HL-60/S4 (cell line): ENCODE results near the gene LMX1A.

Experiments
- in situ Hi-C: fragments of 300-500 bp; cut with MboI; formaldehyde crosslinking; loops from 2 replicates; pipeline ENCODE4 v1.14.3; 2022; ENCODE audit warnings: low sequenced_read_pairs

LMX1A gene

GRCh38 chr1:165225650-165226049 lies 130.9 kb downstream of the LMX1A start:
- in situ Hi-C loops = no loop called here

- in situ Hi-C loops = no loop called here
Measured at GRCh38 chr1:165225062-165225461, 131.5 kb downstream of the LMX1A start.

- in situ Hi-C loops = no loop called here
Measured at GRCh38 chr1:165224504-165224903, 132.0 kb downstream of the LMX1A start.

GRCh38 chr1:165222580-165222979 lies 133.9 kb downstream of the LMX1A start:
- in situ Hi-C loops = no loop called here

GRCh38 chr1:165218731-165219130 lies 137.8 kb downstream of the LMX1A start:
- in situ Hi-C loops = no loop called here

GRCh38 chr1:165217958-165218357 lies 138.6 kb downstream of the LMX1A start:
- in situ Hi-C loops = no loop called here

GRCh38 chr1:165216254-165216653 lies 140.3 kb downstream of the LMX1A start:
- in situ Hi-C loops = no loop called here

GRCh38 chr1:165215676-165216075 lies 140.8 kb downstream of the LMX1A start:
- in situ Hi-C loops = no loop called here

GRCh38 chr1:165212229-165212628 lies 144.3 kb downstream of the LMX1A start:
- in situ Hi-C loops = no loop called here

GRCh38 chr1:165207853-165208515 lies 148.5 kb downstream of the LMX1A start:
- in situ Hi-C loops = no loop called here

GRCh38 chr1:165205145-165205544 lies 151.4 kb downstream of the LMX1A start:
- in situ Hi-C loops = no loop called here

- in situ Hi-C loops = no loop called here
Measured at GRCh38 chr1:165204548-165204947, 152.0 kb downstream of the LMX1A start.

GRCh38 chr1:165191087-165191486 lies 165.4 kb downstream of the LMX1A start:
- in situ Hi-C loops = no loop called here

GRCh38 chr1:165189913-165190312 lies 166.6 kb downstream of the LMX1A start:
- in situ Hi-C loops = no loop called here

GRCh38 chr1:165189011-165189410 lies 167.5 kb downstream of the LMX1A start:
- in situ Hi-C loops = no loop called here

- in situ Hi-C loops = no loop called here
Measured at GRCh38 chr1:165187031-165188009, 169.2 kb downstream of the LMX1A start.

GRCh38 chr1:165185161-165185889 lies 171.2 kb downstream of the LMX1A start:
- in situ Hi-C loops = no loop called here

- in situ Hi-C loops = no loop called here
Measured at GRCh38 chr1:165182975-165183374, 173.5 kb downstream of the LMX1A start.

- in situ Hi-C loops = no loop called here
Measured at GRCh38 chr1:165179306-165179705, 177.2 kb downstream of the LMX1A start.

GRCh38 chr1:165174491-165174890 lies 182.0 kb downstream of the LMX1A start:
- in situ Hi-C loops = no loop called here

GRCh38 chr1:165173818-165174217 lies 182.7 kb downstream of the LMX1A start:
- in situ Hi-C loops = no loop called here
